ENCODE measurements around the gene SERINC5. TPM values are rescaled to one million over a fixed set of nuclear protein-coding genes. Genes with fewer than 3 reads are reported as not detected.

Gene SERINC5
- 5.5 to 7.5 TPM (median 7.0 TPM) in 5 replicates for total RNA-seq (2022; extraction: Qiagen RNA extraction)

DNA sequence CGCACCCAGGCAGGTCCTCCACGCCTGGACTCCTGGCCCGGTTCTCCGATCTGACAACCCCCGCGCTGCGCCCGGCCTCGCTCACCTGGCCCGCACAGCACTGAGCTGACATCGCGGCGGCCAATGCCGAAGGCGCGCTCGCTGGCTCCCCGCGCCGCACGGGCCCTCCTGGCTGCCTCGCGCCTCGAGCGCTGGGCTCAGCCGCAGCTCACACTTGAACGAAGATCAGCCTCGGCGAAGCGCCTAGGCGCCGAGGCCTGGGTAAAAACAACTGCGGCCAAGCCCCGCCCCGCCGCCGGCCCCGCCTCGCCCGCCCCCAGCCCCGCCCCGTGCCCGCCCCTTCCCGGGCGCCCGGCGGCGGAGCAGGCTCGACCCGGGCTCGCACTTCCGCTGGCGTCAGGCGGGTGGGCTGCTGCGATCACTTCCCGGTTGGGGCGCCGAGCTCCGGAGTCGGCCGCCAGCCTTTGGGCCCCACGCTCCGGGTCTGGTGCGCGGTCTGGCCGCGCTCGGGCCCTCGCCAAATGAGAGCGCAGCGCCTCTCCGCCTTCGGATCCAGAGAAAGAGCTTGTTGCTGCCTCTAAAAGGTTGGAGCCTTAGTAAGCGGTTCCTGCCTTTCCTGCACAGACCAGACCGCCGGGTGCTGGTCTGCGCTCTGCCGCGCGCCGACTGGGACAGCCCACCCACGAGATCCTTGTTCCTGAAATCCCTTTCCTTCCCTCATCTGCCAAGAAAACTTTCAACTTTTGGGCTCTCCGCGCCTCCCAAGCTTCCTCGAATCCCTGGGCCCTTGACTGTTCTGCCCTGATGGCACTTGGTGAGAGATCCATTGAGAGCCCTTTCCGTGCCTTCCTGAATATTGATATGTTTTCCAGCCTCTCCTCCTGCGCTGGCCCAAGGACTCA is at the start of gene SERINC5:
TSS of gene SERINC5 (minus strand) at position 238 of the 902 bp plus-strand sequence. CDS start at position 112, 126 bp downstream.

Other genes with a start within 250 kb of the SERINC5 start
- gene THBS4, start 220.7 kb downstream of the SERINC5 start, total RNA-seq (2022; extraction: Qiagen RNA extraction), result 0.09 to 0.33 TPM (median 0.21 TPM) in 4 of 5 replicates, not detected in the other
- gene SPZ1, start 64.0 kb upstream of the SERINC5 start, total RNA-seq (2022; extraction: Qiagen RNA extraction), result not detected in 5 replicates
- gene ZFYVE16, start 152.0 kb upstream of the SERINC5 start, total RNA-seq (2022; extraction: Qiagen RNA extraction), result 14.3 to 18.7 TPM (median 15.7 TPM) in 5 replicates
- 1.3 to 2.0 TPM (median 1.5 TPM) in 5 replicates for gene FAM151B, start 232.1 kb upstream of the SERINC5 start, total RNA-seq (2022; extraction: Qiagen RNA extraction)